Neural crest cell (in vitro differentiated cells): ENCODE results near the gene COPS6. TPM values are rescaled to one million over a fixed set of nuclear protein-coding genes. Genes with fewer than 3 reads are reported as not detected.
A peak's percentile ranks its signal among the peaks of the same experiment; 100 is the strongest.

Experiments used
- DNase-seq: peaks from one replicate; pipeline ENCODE4 v3.0.0; 2021; ENCODE audit warnings: low read depth, mixed read lengths, low spot score
- H3K27ac Mint-ChIP-seq: one replicate; pipeline ENCODE4 v1.8.0; 2021; ENCODE audit warnings: mild to moderate bottlenecking, mixed read lengths; ENCODE audit not compliant: unreplicated experiment
- H3K27me3 Mint-ChIP-seq: 2 replicates; pipeline ENCODE4 v1.8.0; 2021; ENCODE audit warnings: low read depth, mild to moderate bottlenecking, mixed read lengths
- H3K36me3 Mint-ChIP-seq: 2 replicates; pipeline ENCODE4 v1.8.0; 2021; ENCODE audit warnings: low read depth, mild to moderate bottlenecking, mixed read lengths
- H3K4me1 Mint-ChIP-seq: 2 replicates; pipeline ENCODE4 v1.8.0; 2021; ENCODE audit warnings: mixed read lengths
- H3K4me3 Mint-ChIP-seq: one replicate; pipeline ENCODE4 v1.8.0; 2021; ENCODE audit warnings: mild to moderate bottlenecking, mixed read lengths
- H3K9me3 Mint-ChIP-seq: 2 replicates; pipeline ENCODE4 v1.8.0; 2021; ENCODE audit warnings: mixed read lengths
- total RNA-seq: library from RNA; stranded (reverse); gene quantifications from 2 replicates; pipeline ENCODE4 v1.2.1, GENCODE V29; 2021
- TF ChIP-seq, protein P1 (sequence below): fragments of 200-600 bp; sonication (generic); conservative IDR thresholded peaks from 2 replicates; pipeline ENCODE4 v1.5.0; 2021; ENCODE audit warnings: antibody characterized with exemption, mild to moderate bottlenecking

Gene COPS6
- total RNA-seq, 1 donor from 2014 or later = 160 TPM

GRCh38 chr7:100087055-100087750 lies 1.6 kb upstream of the COPS6 start:
- no peak for DNase-seq
- Mint-ChIP-seq H3K27ac (no peak overlapping the region), H3K4me3 (peak overlapping the region; percentile 99), H3K36me3 (peaks cover 16% of the 10 kb centered on the region), H3K4me1 (peaks cover 43% of the 10 kb centered on the region), H3K9me3 (no peaks in the 10 kb centered on the region), H3K27me3 (peaks cover 52% of the 10 kb centered on the region)
- TF ChIP-seq, protein P1, sequence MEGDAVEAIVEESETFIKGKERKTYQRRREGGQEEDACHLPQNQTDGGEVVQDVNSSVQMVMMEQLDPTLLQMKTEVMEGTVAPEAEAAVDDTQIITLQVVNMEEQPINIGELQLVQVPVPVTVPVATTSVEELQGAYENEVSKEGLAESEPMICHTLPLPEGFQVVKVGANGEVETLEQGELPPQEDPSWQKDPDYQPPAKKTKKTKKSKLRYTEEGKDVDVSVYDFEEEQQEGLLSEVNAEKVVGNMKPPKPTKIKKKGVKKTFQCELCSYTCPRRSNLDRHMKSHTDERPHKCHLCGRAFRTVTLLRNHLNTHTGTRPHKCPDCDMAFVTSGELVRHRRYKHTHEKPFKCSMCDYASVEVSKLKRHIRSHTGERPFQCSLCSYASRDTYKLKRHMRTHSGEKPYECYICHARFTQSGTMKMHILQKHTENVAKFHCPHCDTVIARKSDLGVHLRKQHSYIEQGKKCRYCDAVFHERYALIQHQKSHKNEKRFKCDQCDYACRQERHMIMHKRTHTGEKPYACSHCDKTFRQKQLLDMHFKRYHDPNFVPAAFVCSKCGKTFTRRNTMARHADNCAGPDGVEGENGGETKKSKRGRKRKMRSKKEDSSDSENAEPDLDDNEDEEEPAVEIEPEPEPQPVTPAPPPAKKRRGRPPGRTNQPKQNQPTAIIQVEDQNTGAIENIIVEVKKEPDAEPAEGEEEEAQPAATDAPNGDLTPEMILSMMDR = no peak

GRCh38 chr7:100088095-100088620 lies 611 bp upstream of the COPS6 start:
- Mint-ChIP-seq H3K27ac (peak overlapping the region; percentile 75), H3K36me3 (peaks cover 25% of the 10 kb centered on the region), H3K4me3 (peak overlapping the region; percentile 99), H3K27me3 (peaks cover 56% of the 10 kb centered on the region), H3K9me3 (no peaks in the 10 kb centered on the region), H3K4me1 (peaks cover 45% of the 10 kb centered on the region)
- TF ChIP-seq, protein P1 = no peak
- DNase-seq = no peak

DNA sequence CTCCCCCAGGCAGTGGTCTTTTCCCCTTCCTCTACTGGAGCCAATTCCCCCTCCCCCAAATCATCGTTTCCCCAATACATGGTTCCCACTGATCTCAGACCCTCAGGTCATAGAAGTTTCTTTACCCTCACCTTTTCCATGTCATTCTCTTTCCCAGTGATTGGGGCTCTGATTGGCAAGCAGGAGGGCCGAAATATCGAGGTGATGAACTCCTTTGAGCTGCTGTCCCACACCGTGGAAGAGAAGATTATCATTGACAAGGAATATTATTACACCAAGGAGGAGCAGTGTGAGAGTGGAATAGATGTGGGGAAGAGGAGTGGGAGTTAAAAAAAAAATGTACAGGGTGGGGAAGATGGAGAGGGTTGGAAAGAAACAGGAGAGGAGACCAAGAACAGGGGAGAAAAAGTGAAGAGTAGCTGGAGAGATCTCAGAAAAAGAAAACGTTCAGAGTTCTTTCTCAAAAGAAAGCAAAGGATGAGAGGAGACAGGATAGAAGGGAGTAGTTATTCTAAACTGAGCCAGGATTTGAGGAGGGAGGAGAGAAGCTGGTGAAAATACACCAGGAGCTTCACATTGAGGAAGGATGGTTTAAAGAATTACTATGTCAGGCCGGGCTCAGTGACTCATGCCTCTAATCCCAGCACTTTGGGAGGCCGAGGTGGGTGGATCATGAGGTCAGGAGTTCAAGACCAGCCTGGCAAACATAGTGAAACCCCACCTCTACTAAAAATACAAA lies 858 bp downstream of the COPS6 start:
- peak overlapping the region; percentile 81 for H3K27ac Mint-ChIP-seq
- DNase-seq = no peak
- peak overlapping the region; percentile 99 for H3K4me3 Mint-ChIP-seq
- peaks cover 34% of the 10 kb centered on the region for H3K36me3 Mint-ChIP-seq
- peaks cover 57% of the 10 kb centered on the region for H3K27me3 Mint-ChIP-seq
- TF ChIP-seq, protein P1 = no peak
- no peaks in the 10 kb centered on the region for H3K9me3 Mint-ChIP-seq
- peaks cover 55% of the 10 kb centered on the region for H3K4me1 Mint-ChIP-seq

- Mint-ChIP-seq H3K4me1 (peaks cover 57% of the 10 kb centered on the region), H3K27ac (peak overlapping the region; percentile 71), H3K9me3 (no peaks in the 10 kb centered on the region), H3K27me3 (peaks cover 55% of the 10 kb centered on the region), H3K36me3 (peaks cover 43% of the 10 kb centered on the region), H3K4me3 (peak overlapping the region; percentile 99)
- no peak for DNase-seq
- TF ChIP-seq, protein P1 = no peak
Observed at GRCh38 chr7:100090527-100091410, 2.0 kb downstream of the COPS6 start.
